Measurements from ENCODE around the gene LMO4.

LMO4 gene

DNA sequence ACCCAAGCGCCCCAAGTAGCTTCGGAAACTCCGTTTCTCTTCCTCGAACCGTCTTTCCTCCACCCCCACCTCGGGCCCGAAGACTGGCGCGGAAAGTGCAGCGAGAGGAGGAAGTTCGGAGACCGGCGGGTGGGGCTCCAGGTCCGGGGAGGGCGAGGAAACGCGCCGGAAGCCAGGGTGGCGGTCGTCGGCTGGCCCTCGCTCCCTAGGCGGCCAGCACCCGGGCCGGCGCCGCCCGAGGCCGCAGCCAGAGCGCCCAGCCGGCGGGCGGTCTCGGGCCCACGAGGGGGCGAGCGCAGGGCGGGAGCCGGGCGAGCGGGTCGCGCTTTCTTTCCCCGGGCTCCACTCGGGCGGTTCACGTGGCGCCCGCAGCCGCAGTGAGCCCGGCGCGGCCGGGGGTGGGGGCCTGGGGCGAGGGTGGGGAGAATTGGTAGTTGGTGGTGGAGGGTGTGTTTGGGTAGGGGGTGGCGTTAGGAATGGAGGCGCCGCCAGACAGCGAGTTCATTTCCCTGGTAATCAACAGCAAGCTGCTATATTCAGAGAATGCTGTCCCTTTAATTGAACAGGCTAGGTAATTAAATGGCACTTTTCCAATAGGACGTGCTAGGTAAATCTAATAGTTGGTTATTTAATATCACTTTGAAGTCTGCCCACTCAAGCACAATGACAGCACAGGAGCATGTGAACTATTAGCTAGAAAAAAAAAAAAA is 6.7 kb downstream of the LMO4 start:
- TF ChIP-seq, protein P1, sequence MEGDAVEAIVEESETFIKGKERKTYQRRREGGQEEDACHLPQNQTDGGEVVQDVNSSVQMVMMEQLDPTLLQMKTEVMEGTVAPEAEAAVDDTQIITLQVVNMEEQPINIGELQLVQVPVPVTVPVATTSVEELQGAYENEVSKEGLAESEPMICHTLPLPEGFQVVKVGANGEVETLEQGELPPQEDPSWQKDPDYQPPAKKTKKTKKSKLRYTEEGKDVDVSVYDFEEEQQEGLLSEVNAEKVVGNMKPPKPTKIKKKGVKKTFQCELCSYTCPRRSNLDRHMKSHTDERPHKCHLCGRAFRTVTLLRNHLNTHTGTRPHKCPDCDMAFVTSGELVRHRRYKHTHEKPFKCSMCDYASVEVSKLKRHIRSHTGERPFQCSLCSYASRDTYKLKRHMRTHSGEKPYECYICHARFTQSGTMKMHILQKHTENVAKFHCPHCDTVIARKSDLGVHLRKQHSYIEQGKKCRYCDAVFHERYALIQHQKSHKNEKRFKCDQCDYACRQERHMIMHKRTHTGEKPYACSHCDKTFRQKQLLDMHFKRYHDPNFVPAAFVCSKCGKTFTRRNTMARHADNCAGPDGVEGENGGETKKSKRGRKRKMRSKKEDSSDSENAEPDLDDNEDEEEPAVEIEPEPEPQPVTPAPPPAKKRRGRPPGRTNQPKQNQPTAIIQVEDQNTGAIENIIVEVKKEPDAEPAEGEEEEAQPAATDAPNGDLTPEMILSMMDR (IDR thresholded peaks at IDR 0.05; ENCODE audit: control extremely low read depth, extremely low read depth, low read depth, missing control alignments): peak; percentile 41
- CTCF ChIA-PET: interaction anchor here (0.6 to 3.4 kb wide), 12 partner anchors 7 to 631 kb away, joined by 3 to 22 read pairs (median 4); partner anchors contain the start of gene SH3GLB1
- DNase-seq (ENCODE audit: extremely low spot score): peak; percentile 78
- POLR2A ChIA-PET: interaction anchor here (0.6 to 0.7 kb wide), 2 partner anchors 445 to 1860 kb away, joined by 3 read pairs; no protein-coding TSS in a partner anchor

DNA sequence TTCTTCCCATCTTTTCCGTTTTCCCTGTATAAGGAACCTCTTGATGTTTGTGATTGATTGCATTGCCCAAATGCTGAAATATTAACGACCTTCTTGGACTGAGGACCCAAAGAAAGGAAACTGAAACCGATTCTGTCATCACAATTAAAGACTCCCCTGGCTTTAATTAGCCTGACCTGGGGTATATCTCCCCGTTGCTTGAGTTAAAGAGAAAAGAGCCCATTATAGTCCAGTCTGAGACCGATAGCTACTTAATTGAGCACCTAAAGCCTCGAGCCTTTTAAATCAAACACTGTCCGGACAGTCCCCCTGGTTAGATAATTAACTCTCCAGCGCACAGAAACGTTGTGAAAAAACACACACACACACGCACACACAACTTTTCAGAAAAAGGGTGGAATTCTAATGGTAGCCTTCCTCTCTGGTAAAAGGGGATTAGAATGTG is 8.0 kb downstream of the LMO4 start:
- CTCF ChIA-PET: interaction anchor here (1.0 to 3.4 kb wide), 4 partner anchors 10 to 105 kb away, joined by 3 to 22 read pairs (median 6); no protein-coding TSS in a partner anchor
- DNase-seq (ENCODE audit: extremely low spot score): no peak
- TF ChIP-seq, protein P1 (IDR thresholded peaks at IDR 0.05; ENCODE audit: control extremely low read depth, extremely low read depth, low read depth, missing control alignments): no peak
- POLR2A ChIA-PET: no interaction called here

DNA sequence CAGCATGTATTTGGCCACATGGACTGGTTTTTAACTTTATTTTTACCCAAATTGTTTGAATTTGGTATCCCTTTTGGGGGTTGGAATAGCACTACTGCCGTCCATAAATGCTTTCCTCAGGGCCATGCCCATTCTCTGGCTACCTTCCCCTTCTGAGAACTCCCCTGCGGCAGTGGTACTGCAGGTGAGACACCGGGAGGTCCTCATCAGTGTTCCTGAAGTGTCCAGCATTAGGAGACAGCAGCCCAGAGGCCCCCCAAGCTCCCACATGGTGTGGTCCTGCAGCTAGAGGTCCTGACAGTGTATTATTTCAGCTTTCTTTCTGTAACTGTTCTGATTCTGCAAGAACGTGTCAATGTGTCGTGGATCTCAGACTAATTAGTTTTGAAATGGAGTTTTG is 8.9 kb downstream of the LMO4 start:
- TF ChIP-seq, protein P1 (IDR thresholded peaks at IDR 0.05; ENCODE audit: control extremely low read depth, extremely low read depth, low read depth, missing control alignments): no peak
- ChIA-PET POLR2A (no interaction called here), CTCF (interaction anchor here (3.4 kb wide), 1 partner anchor 12 kb away, joined by 22 read pairs; no protein-coding TSS in a partner anchor)
- no peak for DNase-seq (ENCODE audit: extremely low spot score)

DNA sequence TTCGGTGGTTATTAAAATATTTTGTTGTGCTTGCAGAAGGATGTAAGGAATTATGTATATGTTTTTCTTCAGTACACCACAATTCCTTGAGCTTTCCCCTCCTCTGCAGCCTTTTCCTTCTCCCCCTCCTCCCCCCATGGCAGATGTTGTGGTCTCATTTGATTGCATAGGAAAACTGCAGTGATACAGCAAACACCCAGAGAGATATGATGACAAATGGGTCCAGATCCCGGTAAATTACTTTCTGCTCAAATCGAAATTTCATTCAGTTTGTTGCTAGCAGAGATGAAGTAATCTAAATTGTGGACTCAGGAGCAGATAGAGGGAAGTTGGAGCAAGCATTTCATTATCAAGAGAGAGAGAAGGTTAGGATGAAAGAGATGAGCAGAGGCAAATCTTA is 9.9 kb downstream of the LMO4 start:
- TF ChIP-seq, protein P1 (IDR thresholded peaks at IDR 0.05; ENCODE audit: control extremely low read depth, extremely low read depth, low read depth, missing control alignments): no peak
- ChIA-PET POLR2A (no interaction called here), CTCF (no interaction called here)
- no peak for DNase-seq (ENCODE audit: extremely low spot score)

DNA sequence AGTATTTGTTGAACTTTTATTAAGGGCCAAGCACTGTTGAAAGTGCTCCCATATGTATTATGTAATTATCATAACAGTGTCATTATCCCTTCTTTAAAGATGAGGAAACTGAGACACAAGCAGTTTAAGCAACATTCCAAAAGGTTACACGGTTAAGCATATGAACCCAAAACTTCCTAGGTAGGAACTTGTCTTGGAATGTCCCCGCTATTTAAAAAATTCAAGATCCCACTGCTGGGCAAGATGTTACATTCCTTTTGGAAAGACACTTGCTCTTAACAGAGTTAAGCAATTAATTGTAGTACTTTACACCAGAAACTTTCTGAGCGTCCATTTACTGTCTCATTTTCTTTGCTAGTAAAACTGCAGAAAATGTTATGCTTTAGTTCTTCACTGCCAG is 15.6 kb downstream of the LMO4 start:
- ChIA-PET POLR2A (no interaction called here), CTCF (interaction anchor here (0.7 to 2.1 kb wide), 4 partner anchors 10 to 23 kb away, joined by 3 to 7 read pairs (median 4); no protein-coding TSS in a partner anchor)
- DNase-seq (ENCODE audit: extremely low spot score): no peak
- TF ChIP-seq, protein P1 (IDR thresholded peaks at IDR 0.05; ENCODE audit: control extremely low read depth, extremely low read depth, low read depth, missing control alignments): no peak

DNA sequence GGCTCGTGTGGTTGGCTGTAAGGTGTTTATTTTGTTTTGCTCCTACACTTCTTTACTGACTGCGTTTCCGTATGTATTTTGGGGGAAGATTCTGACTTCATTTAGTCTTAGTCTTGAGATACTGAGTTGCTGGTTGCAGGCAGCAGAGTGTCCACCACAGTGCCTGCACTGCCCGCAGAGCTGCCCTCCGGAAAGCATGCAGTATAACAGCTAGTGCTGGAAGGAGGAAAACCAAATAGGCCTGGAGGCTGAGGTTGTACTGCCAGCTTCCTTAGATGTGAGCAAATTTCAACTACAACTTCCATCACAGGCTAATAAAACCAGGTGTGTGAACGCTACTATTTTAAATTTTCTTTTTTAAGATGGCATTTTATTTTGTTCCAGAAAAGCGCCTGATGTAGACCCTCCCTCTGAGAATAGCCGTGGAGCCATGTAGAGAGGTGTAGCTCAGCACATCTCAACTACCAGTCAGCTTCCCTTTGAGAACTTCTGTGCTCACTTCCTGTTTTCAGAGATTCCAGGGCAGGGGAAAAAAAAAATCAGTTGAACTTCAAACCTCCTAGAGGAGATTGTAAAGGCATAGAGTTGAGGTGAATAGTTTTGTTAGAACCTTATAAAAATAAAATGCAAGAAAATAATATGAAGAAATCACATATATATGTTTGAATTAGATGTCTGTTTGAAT is 17.6 kb downstream of the LMO4 start:
- TF ChIP-seq, protein P1 (IDR thresholded peaks at IDR 0.05; ENCODE audit: control extremely low read depth, extremely low read depth, low read depth, missing control alignments): no peak
- POLR2A ChIA-PET: no interaction called here
- CTCF ChIA-PET: interaction anchor here (0.9 to 2.1 kb wide), 7 partner anchors 8 to 30 kb away, joined by 3 to 8 read pairs (median 4); no protein-coding TSS in a partner anchor
- DNase-seq (ENCODE audit: extremely low spot score): no peak

Data from GM10248 (cell line).